Activated T-cell treated with anti-CD3 and anti-CD28 coated beads, Interleukin-2, amount 50 U/mL, for 1 hour (primary cell): ENCODE data around the gene EML2.

ENCODE experiments used
- DNase-seq: peaks from one replicate; pipeline ENCODE4 v3.0.0-alpha.2; 2020

The EML2 gene

DNA sequence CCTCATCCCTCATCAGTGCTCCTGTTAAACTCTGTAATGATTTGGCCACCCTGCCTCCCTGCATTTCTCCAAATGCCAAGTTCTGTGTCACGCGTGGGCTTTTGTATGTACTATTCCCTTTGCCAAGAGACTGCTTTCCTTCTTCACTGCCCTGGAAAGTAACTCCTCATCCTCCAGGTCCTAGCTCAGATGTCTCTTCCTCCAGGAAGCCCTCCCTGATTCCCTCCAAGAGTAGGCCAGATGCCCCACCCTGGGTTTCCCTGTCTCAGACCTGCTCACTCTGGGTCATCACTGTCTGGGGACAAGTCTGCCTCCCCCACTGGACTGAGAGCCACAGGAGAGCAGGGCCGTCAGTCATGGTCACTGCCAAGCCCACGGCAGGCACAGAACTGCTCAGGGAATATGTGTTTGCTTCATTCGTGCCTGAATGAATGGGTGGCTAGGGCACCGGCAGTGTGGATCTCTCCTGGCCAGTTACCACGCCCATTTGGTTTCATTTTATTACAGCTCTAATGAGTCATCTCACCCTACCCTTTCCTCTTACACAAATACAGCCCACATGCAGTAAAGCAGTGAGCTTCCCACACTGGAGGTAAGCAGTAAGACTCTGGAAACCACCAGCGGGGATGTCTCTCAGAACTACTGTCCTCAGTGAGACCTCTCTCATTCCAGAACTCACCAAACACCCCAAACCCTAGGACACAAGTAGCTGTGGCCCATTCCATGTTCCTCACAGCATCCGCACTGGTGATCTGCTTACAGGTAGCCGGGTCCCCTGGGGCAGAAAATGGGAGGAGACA is 25.1 kb downstream of the EML2 start:
- DNase-seq, result no peak

DNA sequence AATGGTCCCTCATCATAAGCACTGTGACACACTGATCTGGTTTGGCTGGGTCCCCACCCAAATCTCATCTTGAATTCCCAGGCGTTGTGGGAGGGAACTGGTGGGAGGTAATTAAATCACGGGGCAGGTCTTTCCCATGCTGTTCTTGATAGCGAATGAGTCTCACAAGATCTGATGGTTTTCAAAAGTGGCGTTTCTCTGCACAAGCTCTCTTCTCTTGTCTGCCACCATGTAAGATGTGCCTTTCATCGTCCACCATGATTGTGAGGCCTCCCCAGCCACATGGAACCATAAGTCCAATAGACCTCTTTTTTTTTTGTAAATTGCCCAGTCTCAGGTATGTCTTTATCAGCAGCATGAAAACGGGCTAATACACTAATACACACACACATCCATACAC is 30.2 kb downstream of the EML2 start:
- DNase-seq, result no peak

DNA sequence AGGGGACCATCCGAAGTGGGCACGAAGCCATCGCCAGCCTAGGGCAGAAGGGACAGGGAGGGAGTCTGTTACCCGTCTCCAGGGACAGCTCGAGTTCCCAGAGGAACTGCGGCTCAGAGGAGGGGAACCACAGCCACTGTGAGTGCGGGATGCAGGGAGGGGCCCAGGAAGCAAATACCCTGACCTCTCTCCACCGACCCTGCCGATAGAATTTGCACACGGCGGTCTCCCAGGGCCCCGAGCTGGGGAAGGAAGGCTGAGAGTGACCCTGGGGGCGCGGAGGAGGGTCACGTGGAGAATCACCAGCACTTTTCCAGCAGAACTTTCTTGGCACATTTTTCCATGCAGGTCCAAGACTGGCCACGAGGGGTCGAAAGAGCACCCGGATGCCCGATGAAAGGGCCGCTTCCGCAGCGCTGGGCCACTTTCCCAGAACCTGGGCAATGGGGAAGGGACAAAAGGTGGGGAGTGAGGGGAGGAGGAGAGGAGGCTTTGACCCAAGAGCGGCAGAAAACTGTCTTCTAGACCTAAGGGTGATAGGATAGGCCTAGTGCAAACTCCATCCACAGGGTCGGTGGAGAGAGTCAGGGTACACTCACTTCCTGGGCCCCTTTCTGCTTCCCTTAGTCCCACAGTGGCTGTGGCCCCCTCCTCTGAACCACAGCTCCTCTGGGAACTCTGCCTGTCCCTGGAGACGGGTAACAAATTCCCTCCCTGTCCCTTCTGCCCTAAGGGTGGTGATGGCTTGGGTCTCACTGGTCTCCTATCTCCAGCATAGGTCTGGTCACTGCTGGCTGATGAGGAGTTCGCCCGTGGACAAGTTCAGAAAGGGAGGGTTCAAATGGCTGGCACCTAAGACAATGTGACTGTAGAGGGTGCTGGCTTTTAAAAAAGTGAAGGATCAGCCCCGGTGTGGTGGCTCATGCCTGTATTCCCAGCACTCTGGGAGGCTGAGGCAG is 31.8 kb downstream of the EML2 start:
- peak; percentile 51 for DNase-seq

DNA sequence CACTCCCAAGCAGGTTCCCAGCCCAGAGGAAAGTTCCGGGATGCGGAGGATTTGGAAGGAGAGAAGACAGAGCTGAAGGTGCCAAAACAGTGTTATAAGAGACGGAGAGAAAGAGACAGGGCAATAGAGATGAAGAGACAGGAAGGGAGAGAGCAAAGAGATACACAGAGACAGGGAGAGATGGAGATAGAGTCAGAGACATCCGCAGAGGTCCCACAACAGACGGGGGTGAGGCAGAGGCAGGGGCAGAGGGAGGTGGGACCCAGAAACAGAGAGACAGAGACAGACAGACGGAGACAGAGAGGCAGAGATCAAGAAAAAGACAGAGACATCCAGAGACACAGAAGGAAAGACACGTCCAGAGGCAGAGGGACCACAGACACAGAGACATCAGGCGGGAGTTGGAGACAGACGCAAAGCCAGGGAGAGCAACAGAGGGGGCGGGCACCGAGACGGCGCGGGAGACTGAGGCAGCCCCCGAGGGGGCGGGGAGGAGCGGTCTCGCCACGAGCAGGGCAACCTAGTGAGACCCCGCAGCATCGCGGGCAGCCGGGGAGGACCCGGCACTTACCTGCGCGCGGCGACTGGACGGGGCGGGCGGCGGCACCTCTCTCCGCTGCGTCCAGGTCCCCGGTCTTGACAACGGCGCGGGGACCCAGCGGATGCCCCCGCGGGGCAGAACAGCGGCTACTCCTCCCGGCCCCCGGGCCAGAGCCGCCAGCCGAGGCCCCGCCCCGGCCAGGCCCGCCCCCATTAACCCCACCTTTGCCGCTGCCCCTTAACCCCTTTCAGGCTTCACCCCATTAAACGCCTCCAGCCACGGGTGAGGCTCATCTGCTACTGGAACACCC is 37.4 kb downstream of the EML2 start, which contains the start of gene GPR4:
GPR4 (minus strand) TSS at position 689 of the 851 bp plus-strand sequence. CDS start 10,346 bp downstream, outside the sequence.
- DNase-seq, result no peak

DNA sequence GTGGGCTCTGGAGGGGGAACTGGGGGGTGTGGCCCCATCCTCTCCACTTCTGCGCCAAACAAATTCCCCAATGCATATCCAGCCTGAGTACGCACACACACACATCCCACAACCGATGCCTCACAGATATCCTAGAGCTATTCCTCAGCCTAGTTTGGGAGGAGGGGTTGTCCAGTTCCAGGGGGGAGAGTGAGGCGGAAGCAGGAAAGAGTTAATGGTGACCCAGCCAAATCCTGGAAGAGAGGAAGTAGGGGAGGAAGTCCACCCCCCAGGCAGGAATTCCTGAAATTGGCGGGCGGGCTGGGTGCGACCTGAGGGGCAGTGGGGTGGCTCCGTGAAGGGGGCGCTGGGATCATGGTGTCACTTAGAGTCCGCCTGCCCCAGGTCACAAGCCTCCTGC is 38.1 kb downstream of the EML2 start:
- DNase-seq, result no peak

DNA sequence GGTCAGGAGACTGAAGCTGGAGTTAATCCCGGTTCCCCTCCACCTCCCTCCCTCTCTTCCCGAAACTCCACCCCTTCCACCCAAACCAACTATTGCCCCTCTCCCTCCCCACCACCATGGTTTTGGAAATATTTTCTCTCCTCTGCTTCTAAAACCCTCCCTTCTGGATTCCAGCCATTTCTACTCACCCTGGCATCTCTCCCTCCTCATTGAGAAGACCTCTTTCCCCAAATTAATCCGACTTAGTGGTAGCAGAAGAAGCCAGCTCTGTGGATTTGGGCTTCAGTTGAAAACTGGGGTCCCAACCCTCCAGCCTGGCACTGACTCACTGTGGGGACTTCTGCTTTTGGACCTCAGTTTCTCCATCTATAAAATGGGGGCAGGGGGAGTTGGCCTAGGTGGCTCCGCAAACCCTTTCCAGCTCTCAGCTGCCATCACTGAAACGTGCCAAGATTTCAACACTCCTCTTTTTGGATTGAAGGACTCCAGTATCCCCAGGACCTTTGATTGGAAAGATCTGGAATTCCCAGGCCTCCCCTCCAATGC is 38.8 kb downstream of the EML2 start:
- no peak for DNase-seq

DNA sequence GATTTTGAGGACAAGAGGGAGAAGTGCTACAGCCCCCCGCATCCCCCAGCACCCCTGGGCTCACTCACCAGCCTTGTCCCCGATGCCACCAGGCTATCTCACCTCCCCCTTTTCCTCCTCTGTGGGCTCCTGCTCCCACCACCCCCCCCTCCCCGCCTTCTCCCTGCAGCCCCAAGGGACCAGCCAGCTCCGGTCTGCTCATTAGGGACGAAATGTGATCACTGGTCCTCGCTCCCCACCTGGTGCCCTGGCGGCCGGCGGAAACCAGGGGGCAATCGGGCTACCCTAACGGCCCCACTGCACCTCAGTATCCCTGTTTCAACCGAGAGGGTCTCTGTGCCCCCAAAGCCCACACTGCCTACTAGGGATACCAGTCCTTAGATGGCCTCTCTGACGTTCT is 39.9 kb downstream of the EML2 start:
- DNase-seq, result no peak

DNA sequence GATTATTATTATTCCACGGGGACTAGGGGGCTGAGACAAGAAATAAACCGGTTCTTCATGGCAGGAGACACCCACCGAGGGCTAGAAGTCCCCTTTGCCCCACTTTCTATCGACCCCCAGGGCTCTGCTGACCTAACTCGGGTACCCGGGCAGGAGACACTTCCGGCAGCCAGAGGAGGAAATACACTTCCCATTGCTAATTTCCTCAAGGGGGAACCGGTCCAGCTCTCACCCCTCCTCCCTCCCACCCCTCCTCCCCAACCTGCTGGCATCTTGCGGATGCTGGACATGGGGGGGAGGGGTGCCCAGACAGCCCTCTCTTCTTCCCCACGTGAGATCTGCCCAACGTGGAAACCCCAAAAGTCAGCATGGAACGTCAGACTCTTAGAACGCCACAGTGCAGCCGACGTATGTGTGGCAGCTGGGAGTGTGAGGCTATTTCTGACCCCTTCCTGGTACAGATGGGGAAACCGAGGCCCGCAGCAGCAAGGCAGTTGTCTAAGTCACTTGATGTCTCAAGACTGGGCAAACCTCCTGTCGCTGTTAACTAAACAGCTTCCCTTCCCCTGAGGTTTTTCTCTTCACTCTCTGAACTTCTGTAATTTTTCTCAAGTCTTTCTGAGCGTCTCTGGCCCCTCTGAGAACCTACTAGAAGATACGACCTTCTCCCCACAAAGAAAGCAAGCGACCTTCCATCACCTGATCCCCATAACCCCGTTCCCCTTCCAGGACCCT is 40.8 kb downstream of the EML2 start:
- no peak for DNase-seq

DNA sequence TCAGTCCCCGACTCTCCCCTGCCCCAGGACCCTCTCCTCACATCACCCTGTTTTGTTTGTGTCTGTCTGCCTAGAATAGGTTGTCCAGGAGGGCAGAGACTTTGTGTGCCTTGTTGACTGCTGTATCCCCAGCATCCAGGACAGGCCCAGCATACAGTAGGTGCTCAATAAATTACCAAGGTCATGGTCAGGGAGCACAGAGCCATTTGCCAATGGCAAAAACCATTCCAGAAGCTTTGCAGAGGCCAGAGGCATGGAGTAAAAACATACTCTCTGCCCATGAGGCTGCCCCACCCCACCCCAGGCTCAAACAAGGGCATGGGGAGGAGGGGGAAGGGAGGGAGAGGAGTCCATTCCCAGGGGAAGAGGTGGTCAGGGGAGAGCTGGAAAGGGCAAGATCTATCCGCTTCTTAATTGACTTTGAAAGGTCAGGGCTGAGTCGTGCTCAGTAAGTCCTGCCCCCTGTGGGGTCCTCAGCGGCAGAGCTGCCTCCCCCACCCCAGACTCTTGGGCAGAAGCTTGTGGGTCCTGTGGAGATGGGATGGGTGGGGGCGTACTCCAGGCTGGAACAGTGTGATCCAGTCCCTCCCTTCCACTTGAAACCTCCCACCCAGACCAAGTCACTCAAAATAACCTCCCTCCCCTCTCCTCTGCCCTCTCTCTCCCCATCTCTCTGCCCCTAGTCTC is 41.6 kb downstream of the EML2 start:
- no peak for DNase-seq

DNA sequence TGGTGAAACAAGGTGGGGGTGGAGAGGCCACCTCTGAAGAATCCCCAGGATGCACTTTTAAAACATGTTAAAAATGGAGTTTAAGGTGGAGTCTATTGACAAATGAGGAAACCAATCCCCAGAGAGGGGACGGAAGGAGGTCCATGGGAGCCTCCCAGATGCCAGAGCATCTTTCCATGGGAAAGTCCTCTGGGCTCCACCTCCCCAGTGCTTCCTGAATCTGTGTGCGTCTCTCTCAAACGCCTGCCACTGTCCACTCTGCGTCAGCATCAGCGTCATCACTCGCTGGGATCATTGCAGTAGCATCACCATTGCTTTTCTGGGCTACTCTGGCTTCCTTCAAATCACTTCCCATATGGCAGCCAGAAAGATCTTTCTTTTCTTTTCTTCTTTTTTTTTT is 43.4 kb downstream of the EML2 start:
- no peak for DNase-seq

DNA sequence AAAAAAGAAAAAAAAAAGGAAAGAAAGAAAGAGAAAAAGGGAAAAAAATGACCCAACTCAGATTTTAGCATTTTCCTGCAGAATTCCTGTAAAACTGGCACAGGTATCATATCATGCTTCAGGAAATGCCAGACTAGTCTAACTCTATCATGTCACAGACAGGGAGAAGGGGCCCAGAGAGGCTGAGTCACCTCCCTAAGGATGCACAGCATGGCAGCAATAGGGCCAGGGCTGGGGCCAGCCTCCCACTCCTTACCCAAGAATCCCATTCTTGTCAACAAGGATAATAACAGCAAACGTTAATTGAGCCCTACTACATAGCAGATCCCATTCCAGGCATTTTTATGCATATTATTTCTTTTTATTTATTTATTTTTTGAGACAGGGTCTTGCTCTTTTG is 45.7 kb downstream of the EML2 start:
- DNase-seq, result no peak

DNA sequence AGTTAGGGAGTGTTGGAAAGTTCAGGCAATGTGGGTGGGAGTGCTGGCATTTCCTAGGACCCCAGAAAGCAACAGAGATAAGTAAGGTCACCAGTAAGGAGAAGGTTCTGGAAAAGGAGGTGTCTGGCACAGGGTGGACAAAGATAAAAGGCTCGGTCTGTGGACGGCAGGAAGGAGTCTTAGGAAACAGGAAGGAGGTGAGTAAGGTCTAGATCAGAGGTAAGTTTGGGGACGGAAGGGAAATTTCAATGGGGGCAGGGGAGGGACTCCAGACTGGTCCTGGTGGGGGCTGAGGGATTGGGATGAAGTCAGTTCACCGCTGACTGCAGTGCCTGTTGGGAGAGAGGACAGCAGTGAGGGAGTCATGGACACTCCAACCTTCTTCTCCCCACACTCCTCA is 46.8 kb downstream of the EML2 start:
- DNase-seq, result no peak

DNA sequence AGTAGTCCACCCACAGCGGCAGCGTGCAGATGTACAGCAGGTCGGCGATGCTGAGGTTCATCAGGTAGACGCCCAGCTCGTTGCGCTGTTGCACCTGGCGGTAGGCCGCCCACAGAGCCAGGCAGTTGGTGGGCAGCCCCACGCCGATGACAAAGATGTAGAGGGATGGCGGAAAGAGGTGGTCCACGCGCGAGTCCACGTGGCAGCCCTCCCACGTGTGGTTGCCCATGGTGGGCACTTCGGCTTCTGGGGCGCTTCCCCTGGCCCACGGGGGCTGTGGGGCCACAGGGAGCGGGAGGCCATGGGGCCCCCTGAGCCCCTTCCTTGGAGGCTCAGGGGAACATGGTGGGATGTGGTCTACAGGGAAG is 47.6 kb downstream of the EML2 start:
- no peak for DNase-seq

DNA sequence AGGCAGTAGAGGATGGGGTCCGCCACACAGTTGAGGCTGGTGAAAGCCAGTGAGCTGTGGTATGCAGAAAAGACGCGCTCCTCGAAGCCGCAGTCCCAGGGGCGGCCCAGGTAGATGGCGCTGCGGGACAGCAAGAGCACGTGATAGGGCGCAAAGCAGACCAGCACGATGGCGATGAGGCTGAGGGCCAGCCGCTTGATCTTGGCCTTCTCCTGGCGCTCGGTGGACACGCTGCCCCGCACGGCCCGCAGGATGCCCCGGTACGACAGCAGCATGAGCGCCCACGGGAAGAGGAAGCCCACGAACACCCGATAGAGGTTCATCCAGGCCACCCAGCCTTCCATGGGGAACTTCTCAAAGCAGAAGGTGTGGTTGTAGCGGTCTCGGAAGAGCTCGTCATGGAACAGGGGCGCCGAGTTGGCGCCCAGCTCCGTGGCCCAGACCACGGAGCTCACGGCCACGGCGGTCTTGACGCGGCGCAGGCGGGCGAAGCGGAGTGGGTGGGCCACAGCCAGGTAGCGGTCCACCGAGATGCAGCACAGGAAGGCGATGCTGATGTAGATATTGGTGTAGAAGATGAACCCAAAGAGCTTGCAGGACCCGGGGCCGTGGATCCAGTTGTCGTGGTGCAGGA is 48.1 kb downstream of the EML2 start:
- peak; percentile 40 for DNase-seq

DNA sequence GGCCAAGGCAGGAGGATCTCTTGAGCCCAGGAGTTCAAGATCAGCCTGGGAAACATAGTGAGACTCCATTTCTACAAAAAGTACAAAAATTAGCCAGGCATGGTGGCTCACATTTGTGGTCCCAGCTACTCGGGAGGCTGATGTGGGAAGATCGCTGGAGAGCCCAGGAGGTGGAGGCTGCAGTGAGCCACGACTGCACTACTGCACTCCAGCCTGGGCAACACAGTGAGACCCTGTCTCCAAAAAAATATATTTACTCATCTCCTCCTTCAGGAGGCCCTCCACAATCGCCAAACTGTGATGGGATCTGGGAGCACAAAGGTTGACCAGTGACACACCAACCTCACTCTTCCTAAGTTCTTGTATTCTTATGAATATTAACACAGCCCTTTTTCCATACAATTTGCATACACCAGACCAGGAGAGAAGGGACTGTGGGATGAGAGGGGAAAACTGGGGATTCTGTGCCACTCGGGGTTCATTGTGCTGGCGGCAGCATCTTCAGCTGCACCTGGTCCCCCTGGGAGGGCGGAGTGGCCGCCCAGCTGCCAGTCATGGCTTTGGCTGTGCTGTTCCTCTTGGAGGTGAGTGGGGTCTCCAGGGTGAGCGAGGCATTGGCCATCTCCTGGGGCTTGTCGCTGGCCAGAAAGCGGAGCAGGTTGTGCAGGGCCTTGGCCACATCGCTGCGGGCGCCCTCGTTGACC is 48.7 kb downstream of the EML2 start:
- DNase-seq, result no peak

DNA sequence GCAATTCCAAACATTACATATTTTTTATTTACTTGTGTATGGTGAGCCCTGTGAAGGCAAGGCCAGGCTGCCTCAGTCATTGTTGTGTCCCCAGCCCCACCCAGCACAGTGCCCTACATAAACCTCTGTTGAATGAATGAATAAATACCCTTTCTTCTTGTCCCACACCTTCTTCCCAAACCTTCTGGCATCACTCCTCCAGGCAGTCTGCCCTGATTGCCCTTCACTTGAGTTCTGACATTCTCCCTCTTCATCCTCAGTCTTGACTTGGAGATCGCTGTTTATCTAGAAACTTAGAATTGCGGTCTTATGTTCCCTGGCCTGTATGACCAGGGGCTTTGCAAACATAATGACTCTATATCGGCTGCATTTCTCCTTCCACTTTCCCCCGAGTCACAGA is 49.4 kb downstream of the EML2 start:
- DNase-seq, result no peak

DNA sequence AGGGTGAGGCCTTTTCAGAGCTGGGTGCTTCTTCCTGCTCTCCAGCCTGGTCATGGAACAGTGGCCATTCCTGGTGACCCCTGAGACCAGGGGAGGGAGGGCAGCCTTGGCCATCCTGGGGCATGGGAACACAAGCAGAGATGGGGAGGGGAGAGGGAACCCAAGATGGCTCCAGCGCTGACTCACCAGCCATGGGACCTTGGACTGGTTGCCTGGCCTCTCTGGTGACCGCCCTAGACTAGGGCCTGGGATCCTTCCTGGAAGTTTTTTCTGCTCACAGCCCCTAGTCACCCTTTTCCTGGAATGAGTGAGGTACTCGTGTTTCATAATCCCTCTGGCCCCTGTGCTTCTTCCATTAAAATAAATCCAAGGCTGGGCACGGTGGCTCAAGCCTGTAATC is 51.3 kb downstream of the EML2 start:
- DNase-seq, result no peak

DNA sequence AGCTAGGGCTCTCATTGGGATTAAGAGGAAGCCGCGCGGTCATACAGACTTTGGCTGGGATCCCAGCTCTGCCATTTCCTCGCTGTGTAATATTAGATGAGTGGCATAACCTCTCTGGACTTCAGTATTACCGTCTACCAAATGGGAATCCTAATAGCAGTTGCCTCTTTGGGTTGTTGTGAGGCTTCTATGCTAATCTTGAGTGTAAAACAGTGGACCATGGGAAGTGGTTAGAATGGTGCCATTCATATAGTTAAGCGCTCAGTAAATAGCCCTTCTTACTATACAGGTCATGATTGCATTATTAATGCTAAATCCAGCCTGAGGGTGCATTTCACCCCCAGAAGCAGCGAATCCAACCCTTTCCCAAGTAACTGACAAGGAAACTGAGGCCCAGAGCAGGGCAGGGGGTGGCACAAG is 54.0 kb downstream of the EML2 start:
- DNase-seq, result no peak

DNA sequence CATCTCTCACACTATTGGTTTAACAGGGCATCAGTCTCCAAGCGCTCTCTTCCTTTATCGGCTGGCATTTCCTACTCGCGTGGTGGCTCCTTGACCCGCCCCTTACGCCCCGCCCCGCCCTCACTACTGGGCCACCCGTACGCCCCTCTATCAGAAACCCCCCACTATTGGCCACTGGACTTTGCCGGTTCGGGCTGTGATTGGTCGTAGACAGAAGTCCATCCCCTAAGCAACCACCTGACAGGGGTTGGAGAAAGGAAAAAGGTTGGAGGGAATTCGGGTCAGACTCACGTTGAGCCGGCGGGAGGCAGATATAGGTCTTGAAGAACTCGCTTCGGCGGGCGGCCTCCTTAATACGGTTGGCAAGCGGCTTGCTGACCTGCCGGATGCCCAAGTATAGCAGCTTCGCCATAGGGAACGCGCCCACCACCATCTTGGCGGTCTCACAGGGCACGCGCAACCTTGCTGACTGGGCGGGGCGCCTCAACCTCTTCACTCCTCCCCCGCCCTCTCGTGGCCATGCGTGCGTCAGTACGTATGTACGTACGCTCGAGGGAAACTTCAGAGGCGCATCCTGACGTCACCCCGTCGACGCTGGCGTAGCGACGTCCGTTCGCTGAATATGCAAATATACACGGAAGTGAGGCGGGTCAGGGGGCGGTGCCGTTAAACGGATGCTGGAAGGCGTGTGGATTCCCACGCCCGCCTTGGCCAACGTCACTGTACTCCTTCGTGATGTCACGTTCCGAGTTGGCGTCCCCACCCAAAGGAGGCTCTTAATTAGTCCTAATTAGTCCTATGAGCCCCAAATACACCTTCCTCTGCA is 54.7 kb downstream of the EML2 start, which contains the start of gene OPA3:
OPA3 (minus strand) TSS at position 471 of the 826 bp plus-strand sequence; CDS start at position 433, 38 bp downstream.
- peak; percentile 98 for DNase-seq
